Epithelial cell of prostate (primary cell): Measurements from ENCODE around the gene NMRK2.
"Not testable (repeated sequence)": the region's sequence is repeated elsewhere in the genome, so short reads cannot be mapped to it uniquely, and the experiment has no call there.

Experiments used
- DNase-seq: peaks from one replicate; pipeline ENCODE4 v3.0.0-alpha.2; 2011; ENCODE audit warnings: low read depth, low spot score
- H3K27ac ChIP-seq: fragments of 450-650 bp; 2 replicates; pipeline ENCODE4 v1.5.1; 2017; ENCODE audit warnings: mild to moderate bottlenecking

NMRK2 gene

GRCh38 chr19:3963458-3964255, 30.8 kb downstream of the NMRK2 start:
- no peak for DNase-seq
- no peak overlapping the region for H3K27ac ChIP-seq

- no peak for DNase-seq
- H3K27ac ChIP-seq = no peak overlapping the region
Observed at GRCh38 chr19:3964256-3965194, 31.7 kb downstream of the NMRK2 start.

- no peak for DNase-seq
- H3K27ac ChIP-seq = no peak overlapping the region
Observed at GRCh38 chr19:3966051-3967017, 33.5 kb downstream of the NMRK2 start.

GRCh38 chr19:3967983-3968382, 35.1 kb downstream of the NMRK2 start:
- peak overlapping the region; percentile 98 for H3K27ac ChIP-seq
- DNase-seq = not testable (repeated sequence)

- DNase-seq = peak; percentile 84
- H3K27ac ChIP-seq = peak overlapping the region; percentile 98
Observed at GRCh38 chr19:3968556-3969434, 35.9 kb downstream of the NMRK2 start.

GRCh38 chr19:3969435-3970312, 36.8 kb downstream of the NMRK2 start:
- DNase-seq = peak; percentile 78
- H3K27ac ChIP-seq = peak overlapping the region; percentile 98

- H3K27ac ChIP-seq = peak overlapping the region; percentile 98
- no peak for DNase-seq
Observed at GRCh38 chr19:3970313-3970807, 37.5 kb downstream of the NMRK2 start.

GRCh38 chr19:3970808-3971598, 38.1 kb downstream of the NMRK2 start, which contains the start of gene DAPK3:
TSS of gene DAPK3 (minus strand) at chr19:3971099. CDS start at chr19:3969735, 1,364 bp downstream.
- peak; percentile 96 for DNase-seq
- H3K27ac ChIP-seq = peak within 1 kb of the TSS; percentile 98

- H3K27ac ChIP-seq = no peak overlapping the region
- no peak for DNase-seq
Observed at GRCh38 chr19:3975144-3975543, 42.3 kb downstream of the NMRK2 start.

GRCh38 chr19:3975637-3976087, 42.8 kb downstream of the NMRK2 start:
- no peak for DNase-seq
- H3K27ac ChIP-seq = no peak overlapping the region

GRCh38 chr19:3976495-3977241, 43.8 kb downstream of the NMRK2 start:
- no peak for DNase-seq
- no peak overlapping the region for H3K27ac ChIP-seq

GRCh38 chr19:3977242-3978143, 44.6 kb downstream of the NMRK2 start:
- DNase-seq = no peak
- no peak overlapping the region for H3K27ac ChIP-seq

GRCh38 chr19:3978145-3978544, 45.3 kb downstream of the NMRK2 start:
- peak overlapping the region; percentile 11 for H3K27ac ChIP-seq
- DNase-seq = no peak

- DNase-seq = no peak
- peak overlapping the region; percentile 11 for H3K27ac ChIP-seq
Observed at GRCh38 chr19:3979289-3979673, 46.4 kb downstream of the NMRK2 start.

GRCh38 chr19:3979674-3980352, 46.9 kb downstream of the NMRK2 start:
- no peak for DNase-seq
- no peak overlapping the region for H3K27ac ChIP-seq
